Upper lobe of left lung (tissue), 4 donors: ENCODE data around the gene HOXA7.

Source experiments
- EP300 ChIP-seq, 4 donors: sonication (generic); formaldehyde crosslinking; IDR thresholded peaks; one replicate each; pipeline ENCODE4 v1.5.1; 2017; ENCODE audit warnings: antibody characterized with exemption in 4 of 4, control low read depth in 2 of 4
- POLR2A ChIP-seq, 4 donors: fragments of 450-650 bp; IDR thresholded peaks; one replicate each; pipeline ENCODE4 v1.5.1; 2016 to 2017; ENCODE audit warnings: antibody characterized with exemption in 4 of 4, mild to moderate bottlenecking in 2 of 4
- POLR2AphosphoS5 ChIP-seq, 2 donors: sonication (generic); formaldehyde crosslinking; IDR thresholded peaks; one replicate each; pipeline ENCODE4 v1.5.1; 2017; ENCODE audit warnings: antibody characterized with exemption in 2 of 2
- TF ChIP-seq, protein P1 (sequence below), 6 experiments: fragments of 450-650 bp in 4 of 6; fragments of 200-600 bp in 2 of 6; sonication (generic) in 2 of 6; IDR thresholded peaks; one replicate each; pipeline ENCODE4 v1.5.1; 2016 to 2019; ENCODE audit warnings: antibody characterized with exemption in 6 of 6

- TF ChIP-seq, protein P1, sequence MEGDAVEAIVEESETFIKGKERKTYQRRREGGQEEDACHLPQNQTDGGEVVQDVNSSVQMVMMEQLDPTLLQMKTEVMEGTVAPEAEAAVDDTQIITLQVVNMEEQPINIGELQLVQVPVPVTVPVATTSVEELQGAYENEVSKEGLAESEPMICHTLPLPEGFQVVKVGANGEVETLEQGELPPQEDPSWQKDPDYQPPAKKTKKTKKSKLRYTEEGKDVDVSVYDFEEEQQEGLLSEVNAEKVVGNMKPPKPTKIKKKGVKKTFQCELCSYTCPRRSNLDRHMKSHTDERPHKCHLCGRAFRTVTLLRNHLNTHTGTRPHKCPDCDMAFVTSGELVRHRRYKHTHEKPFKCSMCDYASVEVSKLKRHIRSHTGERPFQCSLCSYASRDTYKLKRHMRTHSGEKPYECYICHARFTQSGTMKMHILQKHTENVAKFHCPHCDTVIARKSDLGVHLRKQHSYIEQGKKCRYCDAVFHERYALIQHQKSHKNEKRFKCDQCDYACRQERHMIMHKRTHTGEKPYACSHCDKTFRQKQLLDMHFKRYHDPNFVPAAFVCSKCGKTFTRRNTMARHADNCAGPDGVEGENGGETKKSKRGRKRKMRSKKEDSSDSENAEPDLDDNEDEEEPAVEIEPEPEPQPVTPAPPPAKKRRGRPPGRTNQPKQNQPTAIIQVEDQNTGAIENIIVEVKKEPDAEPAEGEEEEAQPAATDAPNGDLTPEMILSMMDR (IDR thresholded peaks at IDR 0.05) = no peak
- TF ChIP-seq POLR2A (IDR thresholded peaks at IDR 0.05) (no peak), POLR2AphosphoS5 (IDR thresholded peaks at IDR 0.05) (no peak), EP300 (IDR thresholded peaks at IDR 0.05) (no peak)
Observed at GRCh38 chr7:27164367-27165088, 8.1 kb upstream of the HOXA7 start.
